ENCODE measurements around the gene P4HA2.

GRCh38 chr5:132210944-132211343 lies 16.7 kb downstream of the P4HA2 start:
- TF ChIP-seq CTCF (IDR thresholded peaks at IDR 0.05), result no peak
- no peak for TF ChIP-seq POLR2A (IDR thresholded peaks at IDR 0.05)
- TF ChIP-seq POLR2AphosphoS5 (IDR thresholded peaks at IDR 0.05), result no peak
